Lung (tissue), 12 donors: ENCODE data around the gene HSPG2. TPM values are rescaled to one million over a fixed set of nuclear protein-coding genes. Genes with fewer than 3 reads are reported as not detected.
A peak's percentile ranks its signal among the peaks of the same experiment; 100 is the strongest.

Experiments
- ATAC-seq: fragments of 200-7000 bp; cut with Tn5 transposase; one replicate; pipeline ENCODE4 v1.9.1; 2020; ENCODE audit warnings: moderate number of reproducible peaks; ENCODE audit not compliant: insufficient read depth, low FRiP score
- DNase-seq, 3 donors: peaks; one replicate each; pipeline ENCODE4 v3.0.0-alpha.2; 2013 to 2017
- H3K27ac ChIP-seq, 2 donors: one replicate each; pipeline ENCODE4 v1.5.1; 2013; ENCODE audit warnings: mild to moderate bottlenecking in 2 of 2, moderate library complexity in 2 of 2, control low read depth in 1 of 2, inconsistent platforms in 1 of 2, low read depth in 1 of 2, low read length in 1 of 2
- H3K27me3 ChIP-seq, 3 donors: one replicate each; pipeline ENCODE4 v1.5.1; 2013; ENCODE audit warnings: low read length in 2 of 3; ENCODE audit not compliant: control insufficient read depth in 3 of 3, insufficient read depth in 3 of 3
- H3K36me3 ChIP-seq, 4 donors: one replicate each; pipeline ENCODE4 v1.5.1; 2013; ENCODE audit warnings: low read length in 4 of 4, mild to moderate bottlenecking in 1 of 4, moderate library complexity in 1 of 4; ENCODE audit not compliant: control insufficient read depth in 4 of 4, insufficient read depth in 4 of 4
- H3K4me1 ChIP-seq, 5 donors: one replicate each; pipeline ENCODE4 v1.5.1; 2013; ENCODE audit warnings: low read length in 5 of 5, mild to moderate bottlenecking in 2 of 5, moderate library complexity in 1 of 5; ENCODE audit not compliant: control insufficient read depth in 5 of 5, insufficient read depth in 5 of 5
- H3K4me3 ChIP-seq: one replicate; pipeline ENCODE4 v1.5.1; 2013; ENCODE audit warnings: mild to moderate bottlenecking, control low read depth, moderate library complexity
- H3K9ac ChIP-seq, 2 donors: one replicate each; pipeline ENCODE4 v1.5.1; 2013; ENCODE audit warnings: low read length in 2 of 2, control low read depth in 1 of 2; ENCODE audit not compliant: insufficient read depth in 1 of 2
- H3K9me3 ChIP-seq, 4 donors: one replicate each; pipeline ENCODE4 v1.5.1; 2013; ENCODE audit warnings: low read length in 3 of 4, mild to moderate bottlenecking in 1 of 4, moderate library complexity in 1 of 4; ENCODE audit not compliant: control insufficient read depth in 4 of 4, insufficient read depth in 3 of 4
- CTCF ChIP-seq: IDR thresholded peaks from 2 replicates; pipeline ENCODE4 v1.5.1; 2012; ENCODE audit warnings: mild to moderate bottlenecking; ENCODE audit errors: control extremely low read depth, extremely low read depth
- WGBS, 2 donors: extraction: QIAGEN DNeasy Blood & Tissue Kit; methylation state at CpG; one replicate each; pipeline ENCODE4 v1.1.7; 2013; 5-methylcytosine and 5-hydroxymethylcytosine counted together
- polyA plus RNA-seq, 2 donors: library from polyadenylated mRNA; stranded (reverse); fragments of 200-250 nt; gene quantifications; one replicate each; pipeline ENCODE4 v1.2.1, GENCODE V29; 2013
- total RNA-seq, 2 donors: library from RNA; depleted of rRNA in 1 of 2; stranded (reverse); fragments of >200 nt in 1 of 2; gene quantifications; one replicate each; pipeline ENCODE4 v1.2.1, GENCODE V29; 2014 to 2021
- donor health status: control.
- donor health status: control.
- donor health status: Bipolar disorder and iron deficiency.
- donor health status: healthy.
- donor health status: DM: yes; HTN: yes; CAD: no.

The HSPG2 gene
- total and polyA plus RNA-seq, 4 donors, result 58.0 to 335 (median 140) TPM

- Histone ChIP-seq H3K9ac (peak overlapping the region in 1 of 2 donors; percentile 13), H3K36me3 (no peaks in the 10 kb centered on the region), H3K4me1 (peaks cover 0 to 6% (median 5%) of the 10 kb centered on the region in 5 donors), H3K9me3 (no peaks in the 10 kb centered on the region), H3K27ac (no peak overlapping the region), H3K4me3 (no peak overlapping the region), H3K27me3 (no peaks in the 10 kb centered on the region)
- no peak for ATAC-seq
- peak in 2 of 3 donors; percentile 19 to 23 for DNase-seq
- TF ChIP-seq CTCF, result no peak
Measured at GRCh38 chr1:21775985-21776562, 161.0 kb downstream of the HSPG2 start.

GRCh38 chr1:21775550-21775914 is 161.6 kb downstream of the HSPG2 start:
- H3K4me3 ChIP-seq, result no peak overlapping the region
- 37 to 49% methylated on average over 2 of the region's 2 CpGs for WGBS, 2 donors
- no peaks in the 10 kb centered on the region for H3K9me3 ChIP-seq
- DNase-seq, result no peak
- H3K9ac ChIP-seq, result no peak overlapping the region
- peaks cover 0 to 6% (median 4%) of the 10 kb centered on the region in 5 donors for H3K4me1 ChIP-seq
- no peak for ATAC-seq
- H3K27ac ChIP-seq, result no peak overlapping the region
- H3K36me3 ChIP-seq, result no peaks in the 10 kb centered on the region
- no peaks in the 10 kb centered on the region for H3K27me3 ChIP-seq
- TF ChIP-seq CTCF, result no peak

GRCh38 chr1:21774835-21775549 is 162.1 kb downstream of the HSPG2 start:
- H3K27ac ChIP-seq, result no peak overlapping the region
- peaks cover 0 to 5% (median 4%) of the 10 kb centered on the region in 5 donors for H3K4me1 ChIP-seq
- WGBS, 2 donors, result 94 to 96% methylated on average over 15 of the region's 15 CpGs
- H3K9me3 ChIP-seq, result no peaks in the 10 kb centered on the region
- no peaks in the 10 kb centered on the region for H3K27me3 ChIP-seq
- H3K4me3 ChIP-seq, result no peak overlapping the region
- ATAC-seq (no peak), DNase-seq (no peak)
- no peak for TF ChIP-seq CTCF
- H3K9ac ChIP-seq, result no peak overlapping the region
- no peaks in the 10 kb centered on the region for H3K36me3 ChIP-seq
